Neutrophil (primary cell): ENCODE results near the gene HOXD12.
A peak's percentile ranks its signal among the peaks of the same experiment; 100 is the strongest.

Source experiments
- H3K27ac ChIP-seq: fragments of 200-600 bp; sonication (generic); 2 replicates; pipeline ENCODE4 v1.5.1; 2016; ENCODE audit warnings: mild to moderate bottlenecking, moderate library complexity
- H3K27me3 ChIP-seq: fragments of 200-600 bp; sonication (generic); 2 replicates; pipeline ENCODE4 v1.6.0; 2016; ENCODE audit warnings: mild to moderate bottlenecking
- H3K36me3 ChIP-seq: fragments of 200-600 bp; sonication (generic); 2 replicates; pipeline ENCODE4 v1.5.1; 2017
- H3K4me1 ChIP-seq, 2 experiments: fragments of 200-600 bp in 1 of 2; sonication (generic) in 1 of 2; 1 replicate in 1 of 2; 2 replicates in 1 of 2; pipeline versions ENCODE4 v1.5.1 to v1.6.1; 2013 to 2016; ENCODE audit warnings: low read depth in 1 of 2, low read length in 1 of 2, mild to moderate bottlenecking in 1 of 2, moderate library complexity in 1 of 2; ENCODE audit not compliant: control insufficient read depth in 1 of 2, insufficient read depth in 1 of 2
- H3K4me3 ChIP-seq, 2 experiments: fragments of 200-600 bp in 1 of 2; sonication (generic) in 1 of 2; 1 replicate in 1 of 2; 2 replicates in 1 of 2; pipeline ENCODE4 v1.5.1; 2013 to 2016; ENCODE audit warnings: low read depth in 1 of 2, low read length in 1 of 2, mild to moderate bottlenecking in 1 of 2, moderate library complexity in 1 of 2
- H3K9me3 ChIP-seq: fragments of 200-600 bp; sonication (generic); 2 replicates; pipeline ENCODE4 v1.5.1; 2016
- CTCF ChIP-seq: fragments of 200-600 bp; sonication (generic); IDR thresholded peaks from 2 replicates; pipeline ENCODE4 v1.5.1; 2016; ENCODE audit warnings: antibody characterized with exemption

The HOXD12 gene

GRCh38 chr2:176128172-176128981 lies 28.8 kb downstream of the HOXD12 start:
- Histone ChIP-seq H3K4me1 (peaks cover 19 to 30% of the 10 kb centered on the region in 2 experiments), H3K27me3 (peaks cover 100% of the 10 kb centered on the region), H3K9me3 (no peaks in the 10 kb centered on the region), H3K27ac (no peak overlapping the region), H3K36me3 (no peaks in the 10 kb centered on the region), H3K4me3 (no peak overlapping the region)
- no peak for TF ChIP-seq CTCF

GRCh38 chr2:176128982-176129796 lies 29.6 kb downstream of the HOXD12 start, which contains the start of gene HOXD8:
HOXD8 (plus strand) TSS chr2:176129705; CDS start chr2:176130367, 662 bp downstream.
- peaks cover 100% of the 10 kb centered on the region for H3K27me3 ChIP-seq
- H3K9me3 ChIP-seq, result no peaks in the 10 kb centered on the region
- no peaks in the 10 kb centered on the region for H3K36me3 ChIP-seq
- peaks cover 19 to 30% of the 10 kb centered on the region in 2 experiments for H3K4me1 ChIP-seq
- no peak within 1 kb of the TSS for H3K27ac ChIP-seq
- H3K4me3 ChIP-seq, result peak within 1 kb of the TSS; percentile 13 to 49
- no peak for TF ChIP-seq CTCF

GRCh38 chr2:176129813-176130146 lies 30.2 kb downstream of the HOXD12 start:
- TF ChIP-seq CTCF, result no peak
- no peaks in the 10 kb centered on the region for H3K9me3 ChIP-seq
- peaks cover 19 to 30% of the 10 kb centered on the region in 2 experiments for H3K4me1 ChIP-seq
- H3K27ac ChIP-seq, result no peak overlapping the region
- H3K36me3 ChIP-seq, result no peaks in the 10 kb centered on the region
- peak overlapping the region; percentile 13 to 49 for H3K4me3 ChIP-seq
- H3K27me3 ChIP-seq, result peaks cover 100% of the 10 kb centered on the region

- peaks cover 19 to 30% of the 10 kb centered on the region in 2 experiments for H3K4me1 ChIP-seq
- H3K9me3 ChIP-seq, result no peaks in the 10 kb centered on the region
- no peak overlapping the region for H3K27ac ChIP-seq
- H3K27me3 ChIP-seq, result peaks cover 100% of the 10 kb centered on the region
- TF ChIP-seq CTCF, result no peak
- peak overlapping the region; percentile 13 to 16 for H3K4me3 ChIP-seq
- H3K36me3 ChIP-seq, result no peaks in the 10 kb centered on the region
Measured at GRCh38 chr2:176130147-176130956, 30.8 kb downstream of the HOXD12 start.
